Retinal pigment epithelial cell (primary cell): ENCODE data around the gene P2RY14.
"Not testable (repeated sequence)": the region's sequence is repeated elsewhere in the genome, so short reads cannot be mapped to it uniquely, and the experiment has no call there.

Experiments
- DNase-seq: peaks from one replicate; pipeline ENCODE4 v3.0.0-alpha.2; 2010; ENCODE audit warnings: low read depth
- H3K4me3 ChIP-seq: 2 replicates; pipeline ENCODE4 v1.5.1; 2011; ENCODE audit warnings: mild to moderate bottlenecking, low read length, control low read depth, moderate library complexity
- TF ChIP-seq, protein P1 (sequence below): conservative IDR thresholded peaks from 2 replicates; pipeline ENCODE4 v1.5.1; 2011; ENCODE audit warnings: low read depth, low read length, control low read depth, inconsistent platforms

The P2RY14 gene

GRCh38 chr3:151236736-151237135 lies 41.6 kb downstream of the P2RY14 start:
- no peak overlapping the region for H3K4me3 ChIP-seq
- DNase-seq = no peak
- TF ChIP-seq, protein P1, sequence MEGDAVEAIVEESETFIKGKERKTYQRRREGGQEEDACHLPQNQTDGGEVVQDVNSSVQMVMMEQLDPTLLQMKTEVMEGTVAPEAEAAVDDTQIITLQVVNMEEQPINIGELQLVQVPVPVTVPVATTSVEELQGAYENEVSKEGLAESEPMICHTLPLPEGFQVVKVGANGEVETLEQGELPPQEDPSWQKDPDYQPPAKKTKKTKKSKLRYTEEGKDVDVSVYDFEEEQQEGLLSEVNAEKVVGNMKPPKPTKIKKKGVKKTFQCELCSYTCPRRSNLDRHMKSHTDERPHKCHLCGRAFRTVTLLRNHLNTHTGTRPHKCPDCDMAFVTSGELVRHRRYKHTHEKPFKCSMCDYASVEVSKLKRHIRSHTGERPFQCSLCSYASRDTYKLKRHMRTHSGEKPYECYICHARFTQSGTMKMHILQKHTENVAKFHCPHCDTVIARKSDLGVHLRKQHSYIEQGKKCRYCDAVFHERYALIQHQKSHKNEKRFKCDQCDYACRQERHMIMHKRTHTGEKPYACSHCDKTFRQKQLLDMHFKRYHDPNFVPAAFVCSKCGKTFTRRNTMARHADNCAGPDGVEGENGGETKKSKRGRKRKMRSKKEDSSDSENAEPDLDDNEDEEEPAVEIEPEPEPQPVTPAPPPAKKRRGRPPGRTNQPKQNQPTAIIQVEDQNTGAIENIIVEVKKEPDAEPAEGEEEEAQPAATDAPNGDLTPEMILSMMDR = no peak

DNA sequence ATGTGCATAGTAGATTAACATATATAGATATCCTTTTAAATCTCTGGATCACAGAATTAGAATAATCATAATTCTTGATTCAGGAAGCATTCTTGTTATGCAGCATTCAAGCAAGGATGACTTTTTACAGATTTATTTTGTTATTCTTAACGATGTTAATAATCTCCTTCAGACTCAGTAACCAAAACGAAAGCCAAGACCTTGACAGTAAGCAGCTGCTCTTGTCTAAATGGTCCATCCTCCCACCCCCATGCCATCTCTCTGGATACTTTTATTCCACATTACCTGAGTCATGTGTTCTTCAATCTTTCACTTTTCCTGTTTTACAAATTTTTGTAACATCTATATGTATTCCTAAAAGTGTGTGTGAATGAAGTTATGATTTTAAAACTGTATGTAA lies 42.0 kb downstream of the P2RY14 start:
- no peak for DNase-seq
- TF ChIP-seq, protein P1 = no peak
- no peak overlapping the region for H3K4me3 ChIP-seq

GRCh38 chr3:151234825-151235224 lies 43.5 kb downstream of the P2RY14 start:
- no peak for DNase-seq
- H3K4me3 ChIP-seq = no peak overlapping the region
- TF ChIP-seq, protein P1 = no peak

DNA sequence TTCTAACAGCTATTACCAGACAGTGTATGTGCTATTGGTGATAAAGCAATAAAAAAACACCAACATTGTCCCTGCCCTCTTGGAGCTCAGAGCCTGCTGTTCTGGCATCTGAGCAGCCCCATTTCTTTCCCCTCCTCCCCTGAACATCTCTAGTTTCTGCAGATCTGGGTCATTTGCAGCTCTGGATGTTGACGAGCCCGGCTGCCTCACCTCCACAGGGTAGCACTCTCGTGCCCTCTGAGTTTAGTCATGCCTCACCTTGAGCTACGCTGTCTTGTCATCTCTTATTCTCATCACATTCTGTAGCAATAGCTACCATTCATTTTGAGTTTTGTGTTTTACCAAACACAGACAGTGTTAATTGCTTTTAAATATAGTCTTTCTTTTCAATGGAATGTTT lies 45.4 kb downstream of the P2RY14 start:
- TF ChIP-seq, protein P1 = no peak

GRCh38 chr3:151232403-151232802 lies 45.9 kb downstream of the P2RY14 start:
- DNase-seq, H3K4me3 ChIP-seq: not testable (repeated sequence)

More for the DNA sequence above, 45.4 kb downstream of the P2RY14 start:
- H3K4me3 ChIP-seq = no peak overlapping the region
- DNase-seq = no peak

GRCh38 chr3:151230646-151231045 lies 47.7 kb downstream of the P2RY14 start:
- no peak for DNase-seq
- TF ChIP-seq, protein P1 = no peak
- H3K4me3 ChIP-seq = no peak overlapping the region

DNA sequence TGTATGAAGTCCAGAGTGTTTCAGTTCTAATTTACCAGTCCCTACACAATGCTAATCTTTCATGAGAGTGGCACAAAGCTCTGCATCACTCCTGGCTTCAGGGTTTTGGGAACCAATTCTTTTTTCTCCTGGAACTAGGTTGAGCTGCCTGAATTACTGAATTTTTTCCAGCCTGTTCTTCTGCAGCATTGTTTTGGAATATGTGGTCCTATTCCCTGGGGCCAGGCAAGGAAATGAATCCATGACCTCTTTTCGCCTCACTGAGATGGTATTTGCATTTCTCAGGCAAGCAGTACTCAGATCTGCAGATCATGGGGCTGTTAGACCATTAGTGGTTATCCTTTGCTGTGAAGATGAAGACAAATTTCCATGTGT lies 49.7 kb downstream of the P2RY14 start:
- DNase-seq = no peak
- TF ChIP-seq, protein P1 = no peak
- no peak overlapping the region for H3K4me3 ChIP-seq
